ENCODE measurements around the gene MED8. TPM values are rescaled to one million over a fixed set of nuclear protein-coding genes. Genes with fewer than 3 reads are reported as not detected.
A peak's percentile ranks its signal among the peaks of the same experiment; 100 is the strongest.

The MED8 gene
- total and polyA plus RNA-seq, 9 of the 15 experiments (the other 6 are each of a cell fraction or from before 2014, with no cell fraction given), result 23.0 to 120 (median 56.4) TPM

GRCh38 chr1:43389326-43390313, at the start of gene MED8, which contains the start of gene SZT2 (continued):
- TF ChIP-seq ELK1 (CRISPR knock-in tag; IDR thresholded peaks at IDR 0.05), result 0 out of 2 replicates have a peak, but pooled peaks have one; percentile 36
- TF ChIP-seq SOX6 (IDR thresholded peaks at IDR 0.05), result peak; percentile 46
- no peak for TF ChIP-seq BCLAF1 (IDR thresholded peaks at IDR 0.05; ENCODE audit: borderline replicate concordance in 1 of 2, control insufficient read depth in 1 of 2, low read depth in 2 of 2, low read length in 1 of 2)
- TF ChIP-seq E2F1 (CRISPR knock-in tag; IDR thresholded peaks at IDR 0.05), result peak; percentile 48; the same call in 1 of the 2 replicates
- peak; percentile 89 for TF ChIP-seq SPI1 (IDR thresholded peaks at IDR 0.05; ENCODE audit: borderline replicate concordance, low read depth, low read length)
- peak; percentile 66; the same call in 1 of the 2 replicates for TF ChIP-seq EHMT2 (IDR thresholded peaks at IDR 0.05)
- TF ChIP-seq NFATC3 (IDR thresholded peaks at IDR 0.05), result peak; percentile 33; the same call in 1 of the 2 replicates
- peak; percentile 89 for TF ChIP-seq KLF1 (tag; IDR thresholded peaks at IDR 0.05)
- TF ChIP-seq ZNF507 (tag; conservative IDR thresholded peaks at IDR 0.05), result no peak
- TF ChIP-seq NFRKB (IDR thresholded peaks at IDR 0.05; ENCODE audit: low read depth), result peak; percentile 85
- TF ChIP-seq TBL1XR1 (IDR thresholded peaks at IDR 0.05; ENCODE audit: low read length in 2 of 2), result peak in 1 of 2 experiments; percentile 41; a peak in 1 of 4 replicates
- 0 out of 2 replicates have a peak, but pooled peaks have one; percentile 8 for TF ChIP-seq ZNF324 (CRISPR knock-in tag; IDR thresholded peaks at IDR 0.05)
- TF ChIP-seq DACH1 (IDR thresholded peaks at IDR 0.05; ENCODE audit: partially characterized antibody), result no peak
- 0 out of 2 replicates have a peak, but pooled peaks have one; percentile 22 for TF ChIP-seq MIER1 (IDR thresholded peaks at IDR 0.05; ENCODE audit: low read depth)
- peak; percentile 98 for TF ChIP-seq GABPB1 (CRISPR knock-in tag; IDR thresholded peaks at IDR 0.05)
- TF ChIP-seq KDM5B (IDR thresholded peaks at IDR 0.05; ENCODE audit: insufficient replicate concordance, low read depth, low read length), result peak; percentile 98
- TF ChIP-seq TRIM24 (IDR thresholded peaks at IDR 0.05), result peak in 1 of 2 experiments; percentile 32; a peak in 1 of 4 replicates
- TF ChIP-seq HDAC2 (IDR thresholded peaks at IDR 0.05), result peak; percentile 93
- no peak for TF ChIP-seq ZHX1 (conservative IDR thresholded peaks at IDR 0.05; ENCODE audit: low read length)
- no peak for TF ChIP-seq ZNF354B (CRISPR knock-in tag; IDR thresholded peaks at IDR 0.05)
